Endothelial cell (in vitro differentiated cells): Measurements from ENCODE around the gene SLC22A16. TPM values are rescaled to one million over a fixed set of nuclear protein-coding genes. Genes with fewer than 3 reads are reported as not detected.

Experiments used
- DNase-seq: peaks from one replicate; pipeline ENCODE4 v3.0.0; 2021; ENCODE audit warnings: low spot score
- H3K27ac Mint-ChIP-seq: one replicate; pipeline ENCODE4 v1.8.0; 2021; ENCODE audit warnings: mixed read lengths, inconsistent platforms; ENCODE audit not compliant: unreplicated experiment
- H3K27me3 Mint-ChIP-seq: one replicate; pipeline ENCODE4 v1.8.0; 2021; ENCODE audit warnings: mild to moderate bottlenecking, moderate library complexity, mixed read lengths, inconsistent platforms; ENCODE audit not compliant: unreplicated experiment
- H3K36me3 Mint-ChIP-seq: one replicate; pipeline ENCODE4 v1.8.0; 2021; ENCODE audit warnings: mild to moderate bottlenecking, low read depth, mixed read lengths, inconsistent platforms; ENCODE audit not compliant: unreplicated experiment
- H3K4me1 Mint-ChIP-seq: one replicate; pipeline ENCODE4 v1.8.0; 2021; ENCODE audit warnings: mild to moderate bottlenecking, mixed read lengths, inconsistent platforms; ENCODE audit not compliant: unreplicated experiment
- H3K4me3 Mint-ChIP-seq: one replicate; pipeline ENCODE4 v1.8.0; 2021; ENCODE audit warnings: mild to moderate bottlenecking, mixed read lengths, inconsistent platforms; ENCODE audit not compliant: unreplicated experiment
- H3K9me3 Mint-ChIP-seq: one replicate; pipeline ENCODE4 v1.8.0; 2021; ENCODE audit warnings: mixed read lengths, inconsistent platforms; ENCODE audit not compliant: unreplicated experiment
- CTCF ChIP-seq: fragments of 200-600 bp; sonication (generic); IDR thresholded peaks from one replicate; pipeline ENCODE4 v1.5.0; 2021; ENCODE audit warnings: antibody characterized with exemption; ENCODE audit not compliant: unreplicated experiment
- total RNA-seq: library from RNA; stranded (reverse); fragmentation: NEBNext Ultra II Directional; extraction: Animal tissue kit (Norgen Biotek cat#: 25700); gene quantifications from one replicate; pipeline ENCODE4 v1.2.1, GENCODE V29; 2021; ENCODE audit not compliant: unreplicated experiment

The SLC22A16 gene
- total RNA-seq, 1 donor from 2014 or later: 0.54 TPM

GRCh38 chr6:110520992-110521543 is 44.7 kb upstream of the SLC22A16 start:
- Mint-ChIP-seq H3K27ac (no peak overlapping the region), H3K4me1 (no peaks in the 10 kb centered on the region), H3K9me3 (no peaks in the 10 kb centered on the region), H3K27me3 (no peaks in the 10 kb centered on the region), H3K36me3 (no peaks in the 10 kb centered on the region), H3K4me3 (no peak overlapping the region)
- DNase-seq: no peak
- no peak for TF ChIP-seq CTCF

GRCh38 chr6:110520209-110520965 is 44.0 kb upstream of the SLC22A16 start:
- TF ChIP-seq CTCF: no peak
- no peaks in the 10 kb centered on the region for H3K4me1 Mint-ChIP-seq
- no peaks in the 10 kb centered on the region for H3K36me3 Mint-ChIP-seq
- no peak overlapping the region for H3K27ac Mint-ChIP-seq
- H3K9me3 Mint-ChIP-seq: no peaks in the 10 kb centered on the region
- no peak for DNase-seq
- H3K27me3 Mint-ChIP-seq: no peaks in the 10 kb centered on the region
- H3K4me3 Mint-ChIP-seq: no peak overlapping the region

- Mint-ChIP-seq H3K4me1 (no peaks in the 10 kb centered on the region), H3K4me3 (no peak overlapping the region), H3K27me3 (no peaks in the 10 kb centered on the region), H3K9me3 (no peaks in the 10 kb centered on the region), H3K36me3 (no peaks in the 10 kb centered on the region), H3K27ac (no peak overlapping the region)
- no peak for TF ChIP-seq CTCF
- DNase-seq: no peak
Measured at GRCh38 chr6:110517601-110518281, 41.3 kb upstream of the SLC22A16 start.

GRCh38 chr6:110517034-110517433 is 40.6 kb upstream of the SLC22A16 start:
- Mint-ChIP-seq H3K4me3 (no peak overlapping the region), H3K4me1 (no peaks in the 10 kb centered on the region), H3K9me3 (no peaks in the 10 kb centered on the region), H3K36me3 (no peaks in the 10 kb centered on the region), H3K27me3 (no peaks in the 10 kb centered on the region), H3K27ac (no peak overlapping the region)
- no peak for TF ChIP-seq CTCF
- no peak for DNase-seq

- no peaks in the 10 kb centered on the region for H3K9me3 Mint-ChIP-seq
Measured at GRCh38 chr6:110514818-110515217, 38.4 kb upstream of the SLC22A16 start.

More at GRCh38 chr6:110514818-110515217, 38.4 kb upstream of the SLC22A16 start:
- H3K4me1 Mint-ChIP-seq: no peaks in the 10 kb centered on the region
- no peak for DNase-seq
- no peaks in the 10 kb centered on the region for H3K36me3 Mint-ChIP-seq
- no peak overlapping the region for H3K27ac Mint-ChIP-seq
- H3K27me3 Mint-ChIP-seq: no peaks in the 10 kb centered on the region
- TF ChIP-seq CTCF: no peak
- no peak overlapping the region for H3K4me3 Mint-ChIP-seq
